ENCODE measurements around the gene RALGDS. TPM values are rescaled to one million over a fixed set of nuclear protein-coding genes. Genes with fewer than 3 reads are reported as not detected.

The RALGDS gene
- polyA plus RNA-seq, 6 donors from 2014 or later = 5.5 to 17.5 (median 8.7) TPM

- ATAC-seq (ENCODE audit: low read depth in 2 of 2) (no peak), DNase-seq (no peak)
- Mint-ChIP-seq H3K27ac (peak overlapping the region in 5 of 6 donors; percentile 17 to 92 (median 67)), H3K36me3 (no peaks in the 10 kb centered on the region), H3K9me3 (no peaks in the 10 kb centered on the region), H3K27me3 (no peaks in the 10 kb centered on the region), H3K4me1 (peaks cover 34 to 44% (median 39%) of the 10 kb centered on the region in 3 donors), H3K4me3 (peak overlapping the region; percentile 1 to 91 (median 70))
Measured at GRCh38 chr9:133125941-133126696, 5.1 kb upstream of the RALGDS start.

GRCh38 chr9:133124907-133125275 is 3.9 kb upstream of the RALGDS start:
- ATAC-seq (ENCODE audit: low read depth in 2 of 2) = no peak
- Mint-ChIP-seq H3K27me3 (no peaks in the 10 kb centered on the region), H3K27ac (peak overlapping the region in 4 of 6 donors; percentile 69 to 98 (median 74)), H3K4me3 (peak overlapping the region in 5 of 8 donors; percentile 15 to 68 (median 25)), H3K9me3 (no peaks in the 10 kb centered on the region), H3K36me3 (no peaks in the 10 kb centered on the region), H3K4me1 (peaks cover 26 to 41% (median 36%) of the 10 kb centered on the region in 3 donors)
- no peak for DNase-seq

GRCh38 chr9:133124123-133124906 is 3.3 kb upstream of the RALGDS start:
- H3K36me3 Mint-ChIP-seq = no peaks in the 10 kb centered on the region

GRCh38 chr9:133122935-133123611 is 2.0 kb upstream of the RALGDS start:
- H3K36me3 Mint-ChIP-seq = no peaks in the 10 kb centered on the region
- peak overlapping the region; percentile 11 to 99 (median 72) for H3K27ac Mint-ChIP-seq
- H3K9me3 Mint-ChIP-seq = no peaks in the 10 kb centered on the region
- H3K27me3 Mint-ChIP-seq = no peaks in the 10 kb centered on the region
- peak overlapping the region in 2 of 8 donors; percentile 25 to 85 for H3K4me3 Mint-ChIP-seq
- DNase-seq = no peak
- peaks cover 35 to 46% (median 36%) of the 10 kb centered on the region in 3 donors for H3K4me1 Mint-ChIP-seq
- no peak for ATAC-seq (ENCODE audit: low read depth in 2 of 2)

More at GRCh38 chr9:133124123-133124906, 3.3 kb upstream of the RALGDS start:
- no peaks in the 10 kb centered on the region for H3K9me3 Mint-ChIP-seq
- H3K4me3 Mint-ChIP-seq = peak overlapping the region in 3 of 8 donors; percentile 23 to 26 (median 25)
- no peak for ATAC-seq (ENCODE audit: low read depth in 2 of 2)
- peaks cover 26 to 46% (median 36%) of the 10 kb centered on the region in 3 donors for H3K4me1 Mint-ChIP-seq
- peak overlapping the region in 5 of 6 donors; percentile 24 to 98 (median 73) for H3K27ac Mint-ChIP-seq
- DNase-seq = no peak
- H3K27me3 Mint-ChIP-seq = no peaks in the 10 kb centered on the region

GRCh38 chr9:133122605-133122934 is 1.5 kb upstream of the RALGDS start:
- DNase-seq (no peak), ATAC-seq (ENCODE audit: low read depth in 2 of 2) (no peak)
- peak overlapping the region; percentile 11 to 99 (median 81) for H3K27ac Mint-ChIP-seq
- H3K4me1 Mint-ChIP-seq = peaks cover 35 to 47% (median 38%) of the 10 kb centered on the region in 3 donors
- H3K36me3 Mint-ChIP-seq = no peaks in the 10 kb centered on the region
- no peaks in the 10 kb centered on the region for H3K27me3 Mint-ChIP-seq
- H3K4me3 Mint-ChIP-seq = peak overlapping the region in 5 of 8 donors; percentile 25 to 85 (median 63)
- no peaks in the 10 kb centered on the region for H3K9me3 Mint-ChIP-seq

GRCh38 chr9:133121915-133122550 is 993 bp upstream of the RALGDS start:
- ATAC-seq (ENCODE audit: low read depth in 2 of 2) (peak; percentile 18 to 19), DNase-seq (no peak)
- H3K9me3 Mint-ChIP-seq = no peaks in the 10 kb centered on the region
- H3K4me1 Mint-ChIP-seq = peaks cover 32 to 47% (median 40%) of the 10 kb centered on the region in 3 donors
- H3K36me3 Mint-ChIP-seq = no peaks in the 10 kb centered on the region
- peak overlapping the region; percentile 96 to 99 (median 98) for H3K27ac Mint-ChIP-seq
- H3K27me3 Mint-ChIP-seq = no peaks in the 10 kb centered on the region
- peak overlapping the region; percentile 3 to 90 (median 79) for H3K4me3 Mint-ChIP-seq

GRCh38 chr9:133120501-133121197 is 391 bp downstream of the RALGDS start:
- DNase-seq = no peak
- Mint-ChIP-seq H3K4me1 (peaks cover 25 to 36% (median 33%) of the 10 kb centered on the region in 3 donors), H3K27me3 (no peaks in the 10 kb centered on the region), H3K36me3 (no peaks in the 10 kb centered on the region), H3K4me3 (peak overlapping the region; percentile 65 to 88 (median 80)), H3K9me3 (no peaks in the 10 kb centered on the region), H3K27ac (peak overlapping the region in 4 of 6 donors; percentile 59 to 98 (median 86))
- ATAC-seq (ENCODE audit: low read depth in 2 of 2) = no peak

- H3K36me3 Mint-ChIP-seq = no peaks in the 10 kb centered on the region
- H3K4me1 Mint-ChIP-seq = peaks cover 29 to 40% (median 35%) of the 10 kb centered on the region in 3 donors
- no peaks in the 10 kb centered on the region for H3K27me3 Mint-ChIP-seq
- no peak for ATAC-seq (ENCODE audit: low read depth in 2 of 2)
- H3K4me3 Mint-ChIP-seq = peak overlapping the region; percentile 47 to 88 (median 75)
- H3K27ac Mint-ChIP-seq = peak overlapping the region; percentile 22 to 98 (median 74)
- H3K9me3 Mint-ChIP-seq = no peaks in the 10 kb centered on the region
- DNase-seq = no peak
Measured at GRCh38 chr9:133119846-133120500, 1.1 kb downstream of the RALGDS start.

- peak overlapping the region in 5 of 6 donors; percentile 22 to 98 (median 81) for H3K27ac Mint-ChIP-seq
- ATAC-seq (ENCODE audit: low read depth in 2 of 2) (no peak), DNase-seq (no peak)
- no peaks in the 10 kb centered on the region for H3K9me3 Mint-ChIP-seq
- H3K36me3 Mint-ChIP-seq = no peaks in the 10 kb centered on the region
- H3K4me1 Mint-ChIP-seq = peaks cover 36 to 42% (median 40%) of the 10 kb centered on the region in 3 donors
- no peaks in the 10 kb centered on the region for H3K27me3 Mint-ChIP-seq
- peak overlapping the region in 7 of 8 donors; percentile 47 to 91 (median 72) for H3K4me3 Mint-ChIP-seq
Measured at GRCh38 chr9:133119103-133119845, 1.8 kb downstream of the RALGDS start.

- H3K36me3 Mint-ChIP-seq = no peaks in the 10 kb centered on the region
- peaks cover 38 to 47% (median 38%) of the 10 kb centered on the region in 3 donors for H3K4me1 Mint-ChIP-seq
- DNase-seq (no peak), ATAC-seq (ENCODE audit: low read depth in 2 of 2) (no peak)
- H3K9me3 Mint-ChIP-seq = no peaks in the 10 kb centered on the region
- H3K27me3 Mint-ChIP-seq = no peaks in the 10 kb centered on the region
- H3K27ac Mint-ChIP-seq = peak overlapping the region in 2 of 6 donors; percentile 88 to 98
- H3K4me3 Mint-ChIP-seq = peak overlapping the region in 5 of 8 donors; percentile 9 to 91 (median 45)
Measured at GRCh38 chr9:133118568-133118967, 2.5 kb downstream of the RALGDS start.

- DNase-seq = no peak
- H3K4me3 Mint-ChIP-seq = peak overlapping the region in 1 of 8 donors; percentile 65
Measured at GRCh38 chr9:133118179-133118520, 2.9 kb downstream of the RALGDS start.

More at GRCh38 chr9:133118179-133118520, 2.9 kb downstream of the RALGDS start:
- ATAC-seq (ENCODE audit: low read depth in 2 of 2) = no peak
- no peaks in the 10 kb centered on the region for H3K27me3 Mint-ChIP-seq
- peaks cover 39 to 51% (median 42%) of the 10 kb centered on the region in 3 donors for H3K4me1 Mint-ChIP-seq
- H3K36me3 Mint-ChIP-seq = no peaks in the 10 kb centered on the region
- peak overlapping the region in 2 of 6 donors; percentile 47 to 98 for H3K27ac Mint-ChIP-seq
- H3K9me3 Mint-ChIP-seq = no peaks in the 10 kb centered on the region

All from naive B cell (primary cell).